ENCODE data around the gene NEURL1B. TPM values are rescaled to one million over a fixed set of nuclear protein-coding genes. Genes with fewer than 3 reads are reported as not detected.

Gene NEURL1B
- polyA plus RNA-seq, 1 donor (not counting 4 experiments of a cell fraction or from before 2014, with no cell fraction given) = 0.43 TPM

DNA sequence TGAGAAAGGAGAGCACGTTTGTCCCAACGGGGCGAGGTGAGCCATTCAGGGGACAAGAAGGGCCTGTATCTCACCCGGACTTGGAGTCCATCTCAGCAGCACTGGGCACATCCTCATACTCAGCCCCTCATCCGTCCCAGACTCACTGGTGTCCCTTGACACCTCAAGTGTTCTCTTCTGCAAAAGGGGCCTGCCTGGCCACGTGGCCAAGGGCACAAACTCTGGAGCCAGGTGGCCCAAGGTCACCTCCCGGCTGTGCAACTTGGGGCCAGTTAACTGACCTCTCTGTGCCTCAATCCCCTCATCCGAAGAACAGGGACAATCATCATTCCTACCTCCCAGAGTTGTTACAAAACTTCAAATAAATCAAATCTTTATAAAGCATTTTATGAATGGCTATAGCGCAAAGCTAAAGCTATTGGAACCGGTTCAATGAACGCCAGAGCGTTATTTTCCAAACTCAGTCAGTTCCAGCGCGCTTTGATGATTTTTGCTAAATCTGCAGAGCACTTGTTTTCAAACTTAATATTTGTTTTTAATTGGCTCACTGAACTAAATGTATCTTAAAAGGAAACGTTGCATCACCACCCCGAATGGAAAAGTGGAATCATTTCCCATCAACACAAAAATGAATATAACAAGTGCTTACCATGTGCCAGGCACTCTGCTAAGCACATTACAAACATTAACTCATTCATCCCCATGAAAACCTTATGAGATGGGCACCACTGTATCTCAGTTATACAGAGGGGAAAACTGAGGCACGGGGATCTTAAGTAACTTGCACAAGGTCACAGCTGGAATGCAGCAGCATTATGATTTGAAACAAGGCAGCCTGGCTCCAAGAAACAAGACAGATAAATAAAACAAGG, 80.6 kb downstream of the NEURL1B start:
- Histone ChIP-seq H2AFZ (ENCODE audit: control insufficient read depth, low read length) (no peak overlapping the region), H3K27me3 (ENCODE audit: control insufficient read depth, extremely low read depth, insufficient read depth, low read length) (peaks cover 21% of the 10 kb centered on the region), H3K36me3 (ENCODE audit: control insufficient read depth in 2 of 2, extremely low read depth in 1 of 2, insufficient read depth in 2 of 2, low read length in 2 of 2) (no peaks in the 10 kb centered on the region), H3K9me1 (ENCODE audit: control insufficient read depth, extremely low read depth, insufficient read depth, low read length) (no peaks in the 10 kb centered on the region), H3K79me2 (ENCODE audit: control insufficient read depth, insufficient read depth, low read length) (no peaks in the 10 kb centered on the region), H3K27ac (ENCODE audit: control insufficient read depth, insufficient read depth, low read length) (no peak overlapping the region), H3K9me3 (ENCODE audit: control insufficient read depth, low read depth, low read length) (no peaks in the 10 kb centered on the region), H3K4me3 (ENCODE audit: control insufficient read depth in 2 of 3, extremely low read depth in 1 of 3, insufficient read depth in 2 of 3, low read depth in 1 of 3, low read length in 3 of 3) (no peak overlapping the region), H4K20me1 (ENCODE audit: control insufficient read depth, extremely low read depth, insufficient read depth, low read length) (no peaks in the 10 kb centered on the region), H3K9ac (ENCODE audit: control insufficient read depth, extremely low read depth, insufficient read depth, low read length) (no peak overlapping the region), H3K4me2 (ENCODE audit: control insufficient read depth, extremely low read depth, insufficient read depth, low read depth, low read length) (no peak overlapping the region), H3K4me1 (ENCODE audit: control insufficient read depth, extremely low read depth, insufficient read depth, low read length) (no peaks in the 10 kb centered on the region)
- FAIRE-seq = no peak
- TF ChIP-seq, protein P1, sequence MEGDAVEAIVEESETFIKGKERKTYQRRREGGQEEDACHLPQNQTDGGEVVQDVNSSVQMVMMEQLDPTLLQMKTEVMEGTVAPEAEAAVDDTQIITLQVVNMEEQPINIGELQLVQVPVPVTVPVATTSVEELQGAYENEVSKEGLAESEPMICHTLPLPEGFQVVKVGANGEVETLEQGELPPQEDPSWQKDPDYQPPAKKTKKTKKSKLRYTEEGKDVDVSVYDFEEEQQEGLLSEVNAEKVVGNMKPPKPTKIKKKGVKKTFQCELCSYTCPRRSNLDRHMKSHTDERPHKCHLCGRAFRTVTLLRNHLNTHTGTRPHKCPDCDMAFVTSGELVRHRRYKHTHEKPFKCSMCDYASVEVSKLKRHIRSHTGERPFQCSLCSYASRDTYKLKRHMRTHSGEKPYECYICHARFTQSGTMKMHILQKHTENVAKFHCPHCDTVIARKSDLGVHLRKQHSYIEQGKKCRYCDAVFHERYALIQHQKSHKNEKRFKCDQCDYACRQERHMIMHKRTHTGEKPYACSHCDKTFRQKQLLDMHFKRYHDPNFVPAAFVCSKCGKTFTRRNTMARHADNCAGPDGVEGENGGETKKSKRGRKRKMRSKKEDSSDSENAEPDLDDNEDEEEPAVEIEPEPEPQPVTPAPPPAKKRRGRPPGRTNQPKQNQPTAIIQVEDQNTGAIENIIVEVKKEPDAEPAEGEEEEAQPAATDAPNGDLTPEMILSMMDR (optimal IDR thresholded peaks at IDR 0.05 in 1 of 3, IDR thresholded peaks at IDR 0.05 in 1 of 3, conservative IDR thresholded peaks at IDR 0.05 in 1 of 3; ENCODE audit: extremely low read depth in 1 of 3, insufficient read depth in 2 of 3, low read length in 3 of 3) = no peak
- TF ChIP-seq EZH2 (IDR thresholded peaks at IDR 0.05; ENCODE audit: low read length) = peak; percentile 16
- dilution Hi-C loops (cut with MboI; ENCODE audit: extremely low pct_ligation_motif_present, low sequenced_read_pairs) = no loop called here
- no peak for DNase-seq (ENCODE audit: low read depth, low spot score)

DNA sequence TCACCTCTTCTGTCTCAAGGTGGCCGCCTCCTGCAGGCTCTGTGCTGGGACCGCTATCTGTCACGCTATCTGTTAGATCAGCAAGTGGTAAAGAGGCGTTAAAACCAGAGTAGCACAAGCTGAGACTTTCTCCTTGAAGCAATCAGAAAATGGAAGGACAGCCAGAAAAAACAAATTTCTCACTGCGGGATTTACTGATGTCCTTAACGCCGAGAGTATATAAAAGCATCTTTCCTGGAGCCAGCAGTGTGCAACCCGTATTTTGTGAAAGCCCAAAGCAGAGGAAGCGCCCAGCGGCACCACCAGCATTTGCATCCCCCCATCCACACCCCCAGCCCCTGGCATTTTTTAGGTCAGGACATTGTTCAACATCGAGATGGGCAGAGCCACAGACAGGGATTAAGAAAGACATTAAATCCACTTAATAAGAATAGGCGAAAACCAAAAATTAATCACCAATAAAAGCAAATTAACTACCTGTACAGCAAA, 81.3 kb downstream of the NEURL1B start:
- Histone ChIP-seq H3K9me1 (ENCODE audit: control insufficient read depth, extremely low read depth, insufficient read depth, low read length) (no peaks in the 10 kb centered on the region), H3K4me3 (ENCODE audit: control insufficient read depth in 2 of 3, extremely low read depth in 1 of 3, insufficient read depth in 2 of 3, low read depth in 1 of 3, low read length in 3 of 3) (no peak overlapping the region), H3K4me1 (ENCODE audit: control insufficient read depth, extremely low read depth, insufficient read depth, low read length) (no peaks in the 10 kb centered on the region), H3K27me3 (ENCODE audit: control insufficient read depth, extremely low read depth, insufficient read depth, low read length) (peaks cover 21% of the 10 kb centered on the region), H2AFZ (ENCODE audit: control insufficient read depth, low read length) (no peak overlapping the region), H3K79me2 (ENCODE audit: control insufficient read depth, insufficient read depth, low read length) (no peaks in the 10 kb centered on the region), H3K9ac (ENCODE audit: control insufficient read depth, extremely low read depth, insufficient read depth, low read length) (no peak overlapping the region), H3K27ac (ENCODE audit: control insufficient read depth, insufficient read depth, low read length) (no peak overlapping the region), H3K9me3 (ENCODE audit: control insufficient read depth, low read depth, low read length) (no peaks in the 10 kb centered on the region), H3K4me2 (ENCODE audit: control insufficient read depth, extremely low read depth, insufficient read depth, low read depth, low read length) (no peak overlapping the region), H4K20me1 (ENCODE audit: control insufficient read depth, extremely low read depth, insufficient read depth, low read length) (no peaks in the 10 kb centered on the region), H3K36me3 (ENCODE audit: control insufficient read depth in 2 of 2, extremely low read depth in 1 of 2, insufficient read depth in 2 of 2, low read length in 2 of 2) (no peaks in the 10 kb centered on the region)
- no peak for TF ChIP-seq EZH2 (IDR thresholded peaks at IDR 0.05; ENCODE audit: low read length)
- TF ChIP-seq, protein P1 (optimal IDR thresholded peaks at IDR 0.05 in 1 of 3, IDR thresholded peaks at IDR 0.05 in 1 of 3, conservative IDR thresholded peaks at IDR 0.05 in 1 of 3; ENCODE audit: extremely low read depth in 1 of 3, insufficient read depth in 2 of 3, low read length in 3 of 3) = no peak
- FAIRE-seq (no peak), DNase-seq (ENCODE audit: low read depth, low spot score) (no peak)
- dilution Hi-C loops (cut with MboI; ENCODE audit: extremely low pct_ligation_motif_present, low sequenced_read_pairs) = no loop called here

All from keratinocyte (primary cell).